ENCODE data around the gene TNIP3.

GRCh38 chr4:121129606-121130325 lies 34.4 kb downstream of the TNIP3 start:
- TF ChIP-seq POLR2A (IDR thresholded peaks at IDR 0.05; ENCODE audit: low read length) (no peak), GATA1 (IDR thresholded peaks at IDR 0.05; ENCODE audit: low read depth, low read length) (no peak)

Measured in erythroblast (primary cell).